ENCODE measurements around the gene ZNF334.
A peak's percentile ranks its signal among the peaks of the same experiment; 100 is the strongest.

The ZNF334 gene

DNA sequence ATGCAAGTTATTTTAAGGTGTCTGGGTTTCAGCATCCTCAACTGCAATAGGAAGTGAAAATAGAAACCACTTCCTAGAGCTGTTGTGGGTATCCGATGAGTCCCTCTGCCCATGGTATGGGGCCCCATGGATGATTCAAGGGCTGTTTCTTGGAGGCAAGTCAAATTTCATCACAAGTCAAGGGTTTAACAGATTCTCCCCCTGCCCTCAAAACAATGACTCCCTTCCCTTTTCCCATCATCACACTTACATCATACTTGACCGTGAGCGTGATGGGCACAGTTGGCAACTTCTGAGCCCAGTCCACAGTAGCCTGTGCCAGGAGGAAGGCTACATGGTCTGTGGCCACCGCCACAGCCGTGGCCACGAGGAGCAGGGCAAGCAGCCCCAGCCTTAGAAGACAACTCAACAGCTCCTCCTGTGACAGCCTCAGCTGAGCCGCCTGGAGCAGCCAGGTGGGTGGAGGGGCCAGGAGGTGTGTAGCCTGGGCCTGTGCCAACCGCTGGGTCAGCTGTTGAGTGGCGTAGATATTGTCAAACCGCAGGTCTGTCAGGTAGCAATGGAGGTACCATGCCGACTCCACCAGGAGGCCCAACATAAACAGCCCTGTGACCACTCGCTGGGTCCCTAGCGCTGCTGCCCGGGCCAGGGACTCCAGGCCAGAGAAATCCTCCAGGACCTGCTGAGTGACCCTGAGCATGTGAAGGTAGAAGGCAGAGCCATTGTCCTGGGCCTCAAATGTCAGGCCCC lies 31.9 kb upstream of the ZNF334 start:
- H3K4me3 ChIP-seq (ENCODE audit: low read depth, low read length): no peak overlapping the region
- TF ChIP-seq, protein P1, sequence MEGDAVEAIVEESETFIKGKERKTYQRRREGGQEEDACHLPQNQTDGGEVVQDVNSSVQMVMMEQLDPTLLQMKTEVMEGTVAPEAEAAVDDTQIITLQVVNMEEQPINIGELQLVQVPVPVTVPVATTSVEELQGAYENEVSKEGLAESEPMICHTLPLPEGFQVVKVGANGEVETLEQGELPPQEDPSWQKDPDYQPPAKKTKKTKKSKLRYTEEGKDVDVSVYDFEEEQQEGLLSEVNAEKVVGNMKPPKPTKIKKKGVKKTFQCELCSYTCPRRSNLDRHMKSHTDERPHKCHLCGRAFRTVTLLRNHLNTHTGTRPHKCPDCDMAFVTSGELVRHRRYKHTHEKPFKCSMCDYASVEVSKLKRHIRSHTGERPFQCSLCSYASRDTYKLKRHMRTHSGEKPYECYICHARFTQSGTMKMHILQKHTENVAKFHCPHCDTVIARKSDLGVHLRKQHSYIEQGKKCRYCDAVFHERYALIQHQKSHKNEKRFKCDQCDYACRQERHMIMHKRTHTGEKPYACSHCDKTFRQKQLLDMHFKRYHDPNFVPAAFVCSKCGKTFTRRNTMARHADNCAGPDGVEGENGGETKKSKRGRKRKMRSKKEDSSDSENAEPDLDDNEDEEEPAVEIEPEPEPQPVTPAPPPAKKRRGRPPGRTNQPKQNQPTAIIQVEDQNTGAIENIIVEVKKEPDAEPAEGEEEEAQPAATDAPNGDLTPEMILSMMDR (IDR thresholded peaks at IDR 0.05; ENCODE audit: low read depth, low read length, missing control alignments): no peak
- no peak for DNase-seq (ENCODE audit: low read depth)

DNA sequence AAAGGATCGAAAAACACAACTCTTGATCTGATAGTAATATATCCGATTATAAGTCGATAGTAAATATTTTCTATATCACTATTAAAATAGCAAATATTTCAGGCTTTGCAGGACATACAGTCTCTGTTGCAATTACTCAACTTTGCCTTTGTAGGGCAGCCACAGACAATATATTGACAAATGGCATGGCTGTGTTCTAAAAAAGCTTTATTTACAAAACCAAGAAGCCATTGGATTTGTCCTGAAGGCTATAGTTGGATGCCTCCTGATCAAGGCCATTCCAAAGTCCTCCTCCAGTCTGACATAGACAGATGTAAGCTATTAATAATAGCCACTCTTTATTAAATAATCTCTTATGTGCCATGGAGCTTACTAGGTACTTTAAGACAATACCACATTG lies 31.2 kb upstream of the ZNF334 start:
- H3K4me3 ChIP-seq (ENCODE audit: low read depth, low read length): no peak overlapping the region
- no peak for DNase-seq (ENCODE audit: low read depth)
- TF ChIP-seq, protein P1 (IDR thresholded peaks at IDR 0.05; ENCODE audit: low read depth, low read length, missing control alignments): peak; percentile 17

DNA sequence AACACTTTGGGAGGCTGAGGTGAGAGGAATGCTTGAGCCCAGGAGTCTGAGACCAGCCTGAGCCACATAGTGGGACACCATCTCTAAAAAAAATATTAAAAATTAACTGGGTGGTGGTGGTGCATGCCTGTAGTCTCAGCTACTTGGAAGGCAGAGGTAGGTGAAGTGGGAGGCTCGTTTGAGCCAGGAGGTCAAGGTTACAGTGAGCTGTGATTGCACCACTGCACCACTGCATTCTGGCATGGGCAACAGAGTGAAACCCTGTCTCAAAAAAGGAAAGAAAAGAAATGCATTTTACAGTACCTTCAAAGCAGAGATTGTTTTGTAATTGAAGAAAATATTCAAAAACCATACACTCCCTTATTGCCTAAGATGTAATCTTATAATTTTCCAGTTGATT lies 30.6 kb upstream of the ZNF334 start:
- DNase-seq (ENCODE audit: low read depth): no peak
- no peak overlapping the region for H3K4me3 ChIP-seq (ENCODE audit: low read depth, low read length)
- TF ChIP-seq, protein P1 (IDR thresholded peaks at IDR 0.05; ENCODE audit: low read depth, low read length, missing control alignments): no peak

DNA sequence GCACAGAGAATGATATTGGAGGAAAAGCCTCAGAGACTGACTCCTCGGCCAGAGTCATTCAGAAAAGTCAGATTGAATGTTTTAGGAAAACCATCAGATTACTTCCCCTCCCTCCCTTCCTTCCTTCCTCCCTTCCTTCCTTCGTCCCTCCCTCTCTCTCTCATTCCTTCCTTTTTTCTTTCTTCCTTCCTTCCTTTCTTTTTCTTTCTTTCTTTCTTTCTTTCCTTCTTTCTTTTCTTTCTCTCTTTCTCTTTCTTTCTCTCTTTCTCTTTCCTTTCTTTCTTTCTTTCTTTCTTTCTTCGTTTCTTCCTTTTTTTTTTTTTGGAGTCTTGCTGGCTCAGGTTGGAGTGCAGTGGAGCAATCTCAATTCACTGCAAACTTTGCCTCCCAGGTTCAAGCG lies 29.7 kb upstream of the ZNF334 start:
- TF ChIP-seq, protein P1 (IDR thresholded peaks at IDR 0.05; ENCODE audit: low read depth, low read length, missing control alignments): no peak
- H3K4me3 ChIP-seq (ENCODE audit: low read depth, low read length): no peak overlapping the region
- DNase-seq (ENCODE audit: low read depth): no peak

DNA sequence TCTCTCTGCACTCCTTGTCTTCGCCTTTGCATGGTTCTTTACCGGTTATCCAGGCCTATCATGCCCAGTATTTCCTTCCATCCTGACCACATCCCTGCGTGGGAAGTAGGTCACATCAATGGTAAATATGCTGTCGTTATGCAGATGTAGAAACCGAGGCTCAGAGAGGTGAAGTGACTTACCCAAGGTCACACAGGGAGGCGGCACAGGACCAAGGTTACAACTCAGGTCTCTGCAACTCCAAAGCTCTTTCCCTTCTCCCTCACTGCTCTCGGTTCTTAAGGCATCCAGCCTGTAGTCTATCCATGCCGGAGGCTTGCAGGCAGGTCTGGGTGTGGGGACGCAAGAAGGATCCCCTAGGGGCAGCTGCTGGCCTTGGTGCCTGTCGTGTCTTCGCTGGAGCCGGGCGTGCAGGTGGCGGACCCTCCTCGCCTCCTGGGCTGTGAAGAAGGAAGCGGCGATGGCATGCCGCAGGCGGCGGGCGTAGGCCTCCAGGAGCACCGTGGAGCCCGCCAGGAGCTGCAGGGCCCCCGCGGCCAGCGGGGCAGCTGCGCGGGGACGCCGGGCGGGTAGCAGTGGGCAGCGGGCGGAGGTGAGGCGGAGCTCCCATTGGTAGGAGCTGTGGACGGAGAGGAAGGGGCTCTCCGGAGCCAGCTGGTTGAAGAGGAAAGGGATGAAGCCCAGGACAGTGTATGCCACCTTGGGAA lies 28.0 kb upstream of the ZNF334 start:
- TF ChIP-seq, protein P1 (IDR thresholded peaks at IDR 0.05; ENCODE audit: low read depth, low read length, missing control alignments): no peak
- DNase-seq (ENCODE audit: low read depth): no peak
- H3K4me3 ChIP-seq (ENCODE audit: low read depth, low read length): no peak overlapping the region

DNA sequence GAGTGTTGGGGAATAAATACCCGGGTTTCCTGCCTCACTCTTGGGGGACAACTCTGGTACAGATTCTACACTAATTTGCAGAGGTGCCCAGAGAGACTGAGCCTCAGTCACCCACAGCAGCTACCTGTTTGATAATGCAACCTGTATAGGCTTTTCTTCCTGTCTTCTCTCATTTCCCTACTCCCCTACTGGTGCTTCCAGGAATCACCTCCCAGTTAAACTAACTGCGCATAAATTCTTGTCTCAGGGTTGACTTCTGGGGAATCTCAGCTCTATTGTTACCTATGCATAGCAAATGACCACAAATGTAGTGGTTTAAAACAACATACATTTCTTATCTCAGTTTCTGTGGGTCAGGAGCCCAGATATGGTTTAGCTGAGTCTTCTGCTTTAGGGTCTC lies 25.8 kb upstream of the ZNF334 start:
- TF ChIP-seq, protein P1 (IDR thresholded peaks at IDR 0.05; ENCODE audit: low read depth, low read length, missing control alignments): peak; percentile 30
- no peak for DNase-seq (ENCODE audit: low read depth)
- H3K4me3 ChIP-seq (ENCODE audit: low read depth, low read length): no peak overlapping the region
